PC-3 (cell line): ENCODE measurements around the gene MAP7D1.

Experiments used
- EZH2 ChIP-seq: fragments of 300-600 bp; sonication (generic); IDR thresholded peaks from one replicate; pipeline ENCODE4 v1.6.1; 2017; ENCODE audit warnings: antibody characterized with exemption, mild to moderate bottlenecking, low read length; ENCODE audit not compliant: unreplicated experiment
- TF ChIP-seq, protein P1 (sequence below): fragments of 300-600 bp; sonication (generic); conservative IDR thresholded peaks from 2 replicates; pipeline ENCODE4 v1.5.1; 2017; ENCODE audit warnings: antibody characterized with exemption, low read depth, mild to moderate bottlenecking, low read length

DNA sequence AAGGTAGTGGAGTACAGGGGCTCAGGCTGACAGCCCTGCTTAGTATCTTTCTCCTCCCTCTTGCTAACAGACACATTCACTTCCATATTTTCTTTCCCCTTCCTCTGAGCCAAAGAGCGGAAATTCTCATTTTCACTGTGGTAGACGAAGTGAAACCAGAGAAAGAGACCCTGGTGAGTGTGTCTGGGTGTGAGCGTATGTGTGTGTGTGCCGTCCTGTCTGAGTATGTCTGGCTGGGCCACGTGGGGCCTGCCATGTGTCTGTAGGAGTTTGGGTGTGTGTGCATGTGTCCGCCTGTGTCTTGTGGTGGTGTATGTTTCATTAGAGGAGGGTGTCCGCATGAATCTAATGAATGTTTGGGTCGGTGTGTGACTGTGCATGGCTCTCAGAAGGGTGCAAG lies 32.6 kb upstream of the MAP7D1 start:
- TF ChIP-seq, protein P1, sequence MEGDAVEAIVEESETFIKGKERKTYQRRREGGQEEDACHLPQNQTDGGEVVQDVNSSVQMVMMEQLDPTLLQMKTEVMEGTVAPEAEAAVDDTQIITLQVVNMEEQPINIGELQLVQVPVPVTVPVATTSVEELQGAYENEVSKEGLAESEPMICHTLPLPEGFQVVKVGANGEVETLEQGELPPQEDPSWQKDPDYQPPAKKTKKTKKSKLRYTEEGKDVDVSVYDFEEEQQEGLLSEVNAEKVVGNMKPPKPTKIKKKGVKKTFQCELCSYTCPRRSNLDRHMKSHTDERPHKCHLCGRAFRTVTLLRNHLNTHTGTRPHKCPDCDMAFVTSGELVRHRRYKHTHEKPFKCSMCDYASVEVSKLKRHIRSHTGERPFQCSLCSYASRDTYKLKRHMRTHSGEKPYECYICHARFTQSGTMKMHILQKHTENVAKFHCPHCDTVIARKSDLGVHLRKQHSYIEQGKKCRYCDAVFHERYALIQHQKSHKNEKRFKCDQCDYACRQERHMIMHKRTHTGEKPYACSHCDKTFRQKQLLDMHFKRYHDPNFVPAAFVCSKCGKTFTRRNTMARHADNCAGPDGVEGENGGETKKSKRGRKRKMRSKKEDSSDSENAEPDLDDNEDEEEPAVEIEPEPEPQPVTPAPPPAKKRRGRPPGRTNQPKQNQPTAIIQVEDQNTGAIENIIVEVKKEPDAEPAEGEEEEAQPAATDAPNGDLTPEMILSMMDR: no peak
- no peak for TF ChIP-seq EZH2
